ENCODE measurements around the gene PHLDB2. TPM values are rescaled to one million over a fixed set of nuclear protein-coding genes. Genes with fewer than 3 reads are reported as not detected.
A peak's percentile ranks its signal among the peaks of the same experiment; 100 is the strongest.

The PHLDB2 gene
- total RNA-seq, 1 experiment from 2014 or later, result 143 TPM

DNA sequence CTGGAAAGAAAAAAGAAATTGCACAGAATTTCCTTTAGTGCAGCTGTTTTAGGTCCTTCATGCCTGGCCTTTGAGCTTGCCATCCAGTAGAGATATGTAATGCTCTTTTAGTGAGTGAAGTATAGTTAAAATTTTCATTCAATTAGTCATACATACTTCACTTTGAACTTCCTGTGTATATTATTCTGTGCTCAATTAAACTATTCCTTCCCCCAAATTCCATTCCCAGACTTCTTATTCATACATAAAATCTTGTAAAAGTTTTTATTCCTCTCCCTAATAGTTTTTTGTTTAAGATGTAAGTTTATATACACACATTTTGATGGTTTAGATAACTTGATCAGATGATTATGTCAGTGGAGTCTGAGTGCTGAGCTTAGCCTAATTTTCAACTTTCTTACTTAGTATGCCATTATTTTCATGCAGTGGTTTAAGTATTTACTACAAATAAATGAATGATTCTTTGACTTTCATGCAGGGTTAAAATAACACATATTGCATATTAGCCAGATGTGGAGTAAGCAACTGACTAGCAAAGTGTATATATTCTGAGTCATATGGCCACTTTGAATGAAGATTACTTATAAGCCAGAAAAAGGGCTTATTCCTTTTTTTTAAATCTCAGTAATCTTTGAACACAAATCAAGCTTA lies 77.3 kb downstream of the PHLDB2 start (continued):
- TF ChIP-seq, protein P1, sequence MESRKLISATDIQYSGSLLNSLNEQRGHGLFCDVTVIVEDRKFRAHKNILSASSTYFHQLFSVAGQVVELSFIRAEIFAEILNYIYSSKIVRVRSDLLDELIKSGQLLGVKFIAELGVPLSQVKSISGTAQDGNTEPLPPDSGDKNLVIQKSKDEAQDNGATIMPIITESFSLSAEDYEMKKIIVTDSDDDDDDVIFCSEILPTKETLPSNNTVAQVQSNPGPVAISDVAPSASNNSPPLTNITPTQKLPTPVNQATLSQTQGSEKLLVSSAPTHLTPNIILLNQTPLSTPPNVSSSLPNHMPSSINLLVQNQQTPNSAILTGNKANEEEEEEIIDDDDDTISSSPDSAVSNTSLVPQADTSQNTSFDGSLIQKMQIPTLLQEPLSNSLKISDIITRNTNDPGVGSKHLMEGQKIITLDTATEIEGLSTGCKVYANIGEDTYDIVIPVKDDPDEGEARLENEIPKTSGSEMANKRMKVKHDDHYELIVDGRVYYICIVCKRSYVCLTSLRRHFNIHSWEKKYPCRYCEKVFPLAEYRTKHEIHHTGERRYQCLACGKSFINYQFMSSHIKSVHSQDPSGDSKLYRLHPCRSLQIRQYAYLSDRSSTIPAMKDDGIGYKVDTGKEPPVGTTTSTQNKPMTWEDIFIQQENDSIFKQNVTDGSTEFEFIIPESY (IDR thresholded peaks at IDR 0.05; ENCODE audit: extremely low read depth, insufficient replicate concordance, low read length), result no peak
- TF ChIP-seq, protein P2, sequence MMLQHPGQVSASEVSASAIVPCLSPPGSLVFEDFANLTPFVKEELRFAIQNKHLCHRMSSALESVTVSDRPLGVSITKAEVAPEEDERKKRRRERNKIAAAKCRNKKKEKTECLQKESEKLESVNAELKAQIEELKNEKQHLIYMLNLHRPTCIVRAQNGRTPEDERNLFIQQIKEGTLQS (IDR thresholded peaks at IDR 0.05), result 0 out of 2 replicates have a peak, but pooled peaks have one; percentile 11

DNA sequence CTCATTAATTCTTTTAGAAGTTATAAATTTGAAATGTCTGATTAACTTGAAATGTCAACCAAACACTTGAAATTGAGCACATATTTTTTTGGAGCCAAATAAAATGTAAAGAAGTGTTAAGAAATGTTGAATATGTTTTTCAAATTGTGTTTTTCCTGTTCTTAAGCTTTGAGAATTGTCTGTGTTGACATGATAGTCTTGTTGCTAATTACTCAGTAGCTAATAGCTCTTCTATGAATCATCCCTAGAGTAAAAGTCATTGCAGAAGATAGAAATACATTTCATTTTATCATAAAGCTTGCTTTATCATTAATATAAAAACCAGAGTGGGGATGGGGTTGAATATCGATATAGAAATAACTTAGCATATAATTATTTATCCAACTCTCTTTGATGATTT lies 77.9 kb downstream of the PHLDB2 start:
- H3K27ac ChIP-seq (ENCODE audit: low read depth, low read length), result peak overlapping the region; percentile 96
- intact Hi-C loops (cut with micrococcal nuclease), result no loop called here
- peaks cover 64 to 72% of the 10 kb centered on the region in 2 experiments for H3K4me1 ChIP-seq (ENCODE audit: control insufficient read depth in 1 of 2, insufficient read depth in 2 of 2, low read length in 2 of 2)
- H3K4me3 ChIP-seq (replicated peaks in 1 of 2; ENCODE audit: low read depth in 1 of 2, low read length in 2 of 2), result no peak overlapping the region
- H3K9ac ChIP-seq (ENCODE audit: low read length), result peak overlapping the region; percentile 48
- ChIA-PET RAD21 (ENCODE audit: low non-redundant PET in 1 of 2, low total read pairs in 2 of 2, uncharacterized antibody in 2 of 2, unreplicated experiment in 2 of 2) (no interaction called here), POLR2A (interaction anchor here (0.8 to 3.5 kb wide), 18 partner anchors 8 to 63 kb away, joined by 3 to 30 read pairs (median 7); partner anchors contain the start of gene ABHD10), CTCF (interaction anchor here (1.3 to 1.6 kb wide), 2 partner anchors 20 to 31 kb away, joined by 3 to 9 read pairs; no protein-coding TSS in a partner anchor)
- no peaks in the 10 kb centered on the region for H3K9me2 ChIP-seq (ENCODE audit: insufficient read depth)
- peak overlapping the region; percentile 53 for H3K4me2 ChIP-seq (ENCODE audit: low read length)
- H3K9me3 ChIP-seq (ENCODE audit: control insufficient read depth in 1 of 2, insufficient read depth in 1 of 2, low read depth in 1 of 2, low read length in 2 of 2), result no peaks in the 10 kb centered on the region
- DNase-seq (ENCODE audit: low read depth, low spot score), result no peak
- peaks cover 37% of the 10 kb centered on the region for H3K79me2 ChIP-seq (ENCODE audit: insufficient read depth, low read length)
- BruUV-seq (replicated peaks), result no TSS peak
- no peaks in the 10 kb centered on the region for H4K20me1 ChIP-seq (ENCODE audit: insufficient read depth)
- H2AFZ ChIP-seq (ENCODE audit: low read depth, low read length, poor library complexity, severe bottlenecking), result no peak overlapping the region
- H3K36me3 ChIP-seq (ENCODE audit: control insufficient read depth in 1 of 2, insufficient read depth in 2 of 2, low read length in 2 of 2), result peaks cover 13 to 43% of the 10 kb centered on the region in 2 experiments
- peak; percentile 31 for ATAC-seq
- no peaks in the 10 kb centered on the region for H3K27me3 ChIP-seq (ENCODE audit: insufficient read depth, low read length)
- TF ChIP-seq TCF7L2 (IDR thresholded peaks at IDR 0.05; ENCODE audit: borderline replicate concordance, extremely low read depth, insufficient read depth, insufficient read length) (no peak), ELF1 (IDR thresholded peaks at IDR 0.05; ENCODE audit: borderline replicate concordance, low read depth) (no peak), SIN3A (IDR thresholded peaks at IDR 0.05; ENCODE audit: low read depth) (0 out of 2 replicates have a peak, but pooled peaks have one; percentile 14), CEBPB (IDR thresholded peaks at IDR 0.05; ENCODE audit: low read depth) (peak; percentile 40; the same call in 1 of the 2 replicates), FOSL1 (IDR thresholded peaks at IDR 0.05; ENCODE audit: low read depth) (peak; percentile 76), EZH2 (IDR thresholded peaks at IDR 0.05) (no peak), JUND (IDR thresholded peaks at IDR 0.05) (peak; percentile 60; the same call in 1 of the 2 replicates)
- TF ChIP-seq, protein P3, sequence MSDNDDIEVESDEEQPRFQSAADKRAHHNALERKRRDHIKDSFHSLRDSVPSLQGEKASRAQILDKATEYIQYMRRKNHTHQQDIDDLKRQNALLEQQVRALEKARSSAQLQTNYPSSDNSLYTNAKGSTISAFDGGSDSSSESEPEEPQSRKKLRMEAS (IDR thresholded peaks at IDR 0.05), result no peak
- TF ChIP-seq, protein P1 (IDR thresholded peaks at IDR 0.05; ENCODE audit: extremely low read depth, insufficient replicate concordance, low read length), result no peak
- TF ChIP-seq, protein P4, sequence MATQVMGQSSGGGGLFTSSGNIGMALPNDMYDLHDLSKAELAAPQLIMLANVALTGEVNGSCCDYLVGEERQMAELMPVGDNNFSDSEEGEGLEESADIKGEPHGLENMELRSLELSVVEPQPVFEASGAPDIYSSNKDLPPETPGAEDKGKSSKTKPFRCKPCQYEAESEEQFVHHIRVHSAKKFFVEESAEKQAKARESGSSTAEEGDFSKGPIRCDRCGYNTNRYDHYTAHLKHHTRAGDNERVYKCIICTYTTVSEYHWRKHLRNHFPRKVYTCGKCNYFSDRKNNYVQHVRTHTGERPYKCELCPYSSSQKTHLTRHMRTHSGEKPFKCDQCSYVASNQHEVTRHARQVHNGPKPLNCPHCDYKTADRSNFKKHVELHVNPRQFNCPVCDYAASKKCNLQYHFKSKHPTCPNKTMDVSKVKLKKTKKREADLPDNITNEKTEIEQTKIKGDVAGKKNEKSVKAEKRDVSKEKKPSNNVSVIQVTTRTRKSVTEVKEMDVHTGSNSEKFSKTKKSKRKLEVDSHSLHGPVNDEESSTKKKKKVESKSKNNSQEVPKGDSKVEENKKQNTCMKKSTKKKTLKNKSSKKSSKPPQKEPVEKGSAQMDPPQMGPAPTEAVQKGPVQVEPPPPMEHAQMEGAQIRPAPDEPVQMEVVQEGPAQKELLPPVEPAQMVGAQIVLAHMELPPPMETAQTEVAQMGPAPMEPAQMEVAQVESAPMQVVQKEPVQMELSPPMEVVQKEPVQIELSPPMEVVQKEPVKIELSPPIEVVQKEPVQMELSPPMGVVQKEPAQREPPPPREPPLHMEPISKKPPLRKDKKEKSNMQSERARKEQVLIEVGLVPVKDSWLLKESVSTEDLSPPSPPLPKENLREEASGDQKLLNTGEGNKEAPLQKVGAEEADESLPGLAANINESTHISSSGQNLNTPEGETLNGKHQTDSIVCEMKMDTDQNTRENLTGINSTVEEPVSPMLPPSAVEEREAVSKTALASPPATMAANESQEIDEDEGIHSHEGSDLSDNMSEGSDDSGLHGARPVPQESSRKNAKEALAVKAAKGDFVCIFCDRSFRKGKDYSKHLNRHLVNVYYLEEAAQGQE (IDR thresholded peaks at IDR 0.05; ENCODE audit: low read depth), result no peak
- TF ChIP-seq, protein P5, sequence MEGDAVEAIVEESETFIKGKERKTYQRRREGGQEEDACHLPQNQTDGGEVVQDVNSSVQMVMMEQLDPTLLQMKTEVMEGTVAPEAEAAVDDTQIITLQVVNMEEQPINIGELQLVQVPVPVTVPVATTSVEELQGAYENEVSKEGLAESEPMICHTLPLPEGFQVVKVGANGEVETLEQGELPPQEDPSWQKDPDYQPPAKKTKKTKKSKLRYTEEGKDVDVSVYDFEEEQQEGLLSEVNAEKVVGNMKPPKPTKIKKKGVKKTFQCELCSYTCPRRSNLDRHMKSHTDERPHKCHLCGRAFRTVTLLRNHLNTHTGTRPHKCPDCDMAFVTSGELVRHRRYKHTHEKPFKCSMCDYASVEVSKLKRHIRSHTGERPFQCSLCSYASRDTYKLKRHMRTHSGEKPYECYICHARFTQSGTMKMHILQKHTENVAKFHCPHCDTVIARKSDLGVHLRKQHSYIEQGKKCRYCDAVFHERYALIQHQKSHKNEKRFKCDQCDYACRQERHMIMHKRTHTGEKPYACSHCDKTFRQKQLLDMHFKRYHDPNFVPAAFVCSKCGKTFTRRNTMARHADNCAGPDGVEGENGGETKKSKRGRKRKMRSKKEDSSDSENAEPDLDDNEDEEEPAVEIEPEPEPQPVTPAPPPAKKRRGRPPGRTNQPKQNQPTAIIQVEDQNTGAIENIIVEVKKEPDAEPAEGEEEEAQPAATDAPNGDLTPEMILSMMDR (IDR thresholded peaks at IDR 0.05 in 2 of 3, conservative IDR thresholded peaks at IDR 0.05 in 1 of 3; ENCODE audit: borderline replicate concordance in 1 of 3, insufficient read depth in 1 of 3, low read depth in 2 of 3, low read length in 2 of 3), result no peak
